Measurements from ENCODE around the gene ABAT.
"Not testable (repeated sequence)": the region's sequence is repeated elsewhere in the genome, so short reads cannot be mapped to it uniquely, and the experiment has no call there.

The ABAT gene

DNA sequence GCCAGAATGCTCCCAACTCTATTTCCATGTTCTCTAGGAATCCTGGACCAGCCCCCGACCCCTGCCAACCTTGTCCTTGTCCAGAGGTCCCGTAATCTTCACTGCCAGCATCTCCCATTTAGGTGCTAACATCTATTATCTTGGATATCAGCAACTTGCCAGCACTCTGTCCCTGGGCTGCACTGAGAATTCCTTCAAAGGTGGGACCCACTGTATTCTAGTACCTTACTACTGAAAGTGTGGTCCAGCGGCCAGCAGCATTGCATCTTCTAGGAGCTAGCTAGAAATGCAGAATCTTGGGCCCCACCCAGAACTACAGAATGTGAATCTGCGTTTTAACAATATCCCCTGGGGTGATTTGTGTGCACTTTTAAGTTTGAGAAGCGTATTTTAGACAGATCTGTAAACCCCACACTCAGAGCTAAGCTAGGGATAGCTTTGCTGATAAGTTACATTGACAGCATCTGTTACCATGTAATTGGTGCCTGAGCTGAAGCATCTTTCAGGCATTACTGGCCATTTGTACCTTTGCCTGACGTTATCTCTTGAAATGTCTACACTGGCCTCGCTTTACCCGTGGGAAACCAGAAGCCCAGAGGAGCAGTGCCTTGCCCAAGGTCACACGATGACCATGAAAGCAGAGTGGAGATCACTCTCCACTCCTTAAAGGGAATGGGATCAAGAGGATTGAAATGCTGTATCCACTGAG, 8.3 kb downstream of the ABAT start:
- no peak for DNase-seq

GRCh38 chr16:8683640-8684039, 9.2 kb downstream of the ABAT start:
- no peak for DNase-seq

DNA sequence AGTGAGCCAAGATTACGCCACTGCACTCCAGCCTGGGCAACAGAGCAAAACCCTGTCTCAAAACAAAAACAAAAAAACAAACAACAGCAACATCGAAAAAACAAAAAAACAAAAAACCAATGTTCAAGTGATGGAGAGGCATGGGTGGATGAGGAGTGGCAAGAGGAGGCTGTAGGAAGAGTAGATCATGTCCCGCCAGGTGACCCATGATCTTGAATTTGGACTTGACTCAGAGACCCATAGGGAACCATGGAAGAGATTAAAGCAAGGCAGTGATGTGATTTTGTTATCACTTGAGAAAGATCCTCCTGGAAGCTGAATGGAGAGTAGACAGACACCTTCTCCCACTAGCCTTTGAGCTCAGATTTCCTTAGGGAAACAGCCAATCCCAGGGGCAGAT, 11.2 kb downstream of the ABAT start:
- DNase-seq, result no peak

GRCh38 chr16:8686031-8686621, 11.7 kb downstream of the ABAT start:
- DNase-seq, result no peak

- no peak for DNase-seq
These were observed 12.5 kb downstream of the ABAT start for GRCh38 chr16:8686879-8687278.

DNA sequence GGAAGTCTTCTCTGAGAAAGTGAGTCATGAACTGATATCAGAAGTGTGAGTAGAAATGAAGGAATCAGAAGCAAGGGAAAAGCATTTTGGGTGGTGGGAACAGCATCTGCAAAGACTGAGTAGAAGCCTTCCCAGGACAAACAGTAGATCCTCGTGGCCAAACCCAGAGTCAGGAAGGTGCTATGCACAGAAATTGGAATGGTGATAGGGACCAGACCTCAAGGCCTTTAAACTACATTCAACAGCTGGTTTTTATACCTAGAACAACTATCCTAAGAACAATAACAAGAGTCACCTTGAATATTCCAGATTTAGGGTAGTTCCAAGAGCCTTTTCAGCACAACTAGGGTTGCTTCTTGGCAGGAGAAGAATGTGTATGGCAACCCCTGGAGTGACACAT, 15.3 kb downstream of the ABAT start:
- DNase-seq, result no peak

DNA sequence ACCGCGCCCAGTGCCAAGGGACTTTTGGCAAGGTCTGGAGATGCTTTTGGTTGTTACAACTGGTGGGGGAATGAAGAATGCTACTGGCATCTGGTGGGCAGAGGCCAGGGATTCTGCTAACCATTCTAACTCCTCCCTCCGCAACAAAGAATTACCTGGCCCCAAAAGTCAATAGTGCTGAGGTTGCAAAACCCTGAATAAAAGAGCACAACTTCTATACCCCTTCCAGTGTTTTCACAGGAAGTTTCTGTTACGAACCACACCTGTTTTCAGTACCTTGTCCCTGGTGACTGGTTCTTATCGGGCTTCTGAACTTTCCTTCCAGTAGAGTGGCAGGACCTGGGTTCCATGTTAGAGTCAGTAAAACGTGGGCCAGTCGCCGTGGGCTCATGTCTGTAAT, 17.3 kb downstream of the ABAT start:
- no peak for DNase-seq

DNA sequence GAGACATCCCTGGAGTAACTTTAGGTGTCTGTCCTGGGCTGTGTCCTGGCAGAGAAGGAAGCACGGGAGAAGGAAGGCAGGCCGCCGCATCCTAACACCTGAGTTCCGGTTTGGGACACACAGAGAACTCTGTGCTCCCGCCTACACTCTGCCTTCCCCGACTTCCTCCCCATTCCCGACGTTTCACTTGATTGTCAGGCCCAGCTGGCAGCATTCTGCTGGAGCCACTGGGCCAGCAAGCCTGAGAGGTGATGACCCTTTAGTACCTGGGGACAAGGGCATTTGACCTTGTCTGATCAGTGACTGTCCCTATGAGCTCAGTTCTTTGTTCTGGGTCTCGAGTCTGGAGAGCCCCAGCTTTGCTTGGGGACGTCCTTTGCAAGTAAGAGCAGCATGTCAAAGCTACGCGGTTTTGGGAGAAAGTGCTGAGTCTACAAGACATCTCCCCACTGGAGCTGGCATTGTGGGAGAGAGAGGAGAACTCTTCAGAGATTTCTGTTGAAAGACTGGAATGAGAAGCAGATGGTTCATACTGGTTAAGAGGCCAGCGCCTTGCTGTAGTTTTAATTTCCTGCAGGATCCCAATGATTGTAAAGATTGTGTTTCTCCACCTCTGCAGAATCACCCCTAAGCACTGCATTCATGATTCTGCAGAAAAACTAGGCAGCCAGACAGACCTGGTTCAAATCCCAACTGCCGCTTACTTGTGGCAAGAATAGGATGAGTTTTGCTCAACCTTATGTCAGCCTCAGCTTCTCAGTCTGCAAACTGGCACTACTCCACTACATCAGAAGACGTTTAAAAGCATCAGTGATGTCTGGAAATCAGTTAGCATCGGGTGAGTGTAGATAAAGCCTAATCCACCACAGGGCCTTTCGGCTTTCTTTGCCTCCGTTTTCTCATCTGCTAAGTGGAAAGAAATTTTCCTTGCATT, 20.6 kb downstream of the ABAT start:
- no peak for DNase-seq

GRCh38 chr16:8696880-8697279, 22.5 kb downstream of the ABAT start:
- DNase-seq, result no peak

- no peak for DNase-seq
These were observed 23.5 kb downstream of the ABAT start for GRCh38 chr16:8697965-8698364.

DNA sequence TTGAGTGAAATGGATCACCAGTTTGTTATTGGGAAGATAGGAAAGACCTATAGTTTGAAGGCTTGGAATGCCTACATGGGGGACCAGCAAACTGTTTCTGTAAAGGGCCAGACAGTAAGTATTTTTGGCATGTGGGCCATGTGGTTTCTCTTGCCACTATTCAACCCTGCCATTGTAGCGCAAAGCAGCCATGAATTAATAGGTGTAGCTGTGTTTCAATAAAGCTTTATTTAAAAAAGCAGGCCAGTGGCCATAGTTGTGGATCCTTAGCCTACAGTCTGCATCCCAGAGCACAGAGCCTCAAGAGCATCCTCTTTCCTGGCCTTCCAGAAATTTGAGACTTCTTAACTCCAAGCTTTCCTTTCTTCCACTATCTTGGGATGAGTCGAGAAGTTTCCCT, 29.3 kb downstream of the ABAT start:
- DNase-seq, result no peak

DNA sequence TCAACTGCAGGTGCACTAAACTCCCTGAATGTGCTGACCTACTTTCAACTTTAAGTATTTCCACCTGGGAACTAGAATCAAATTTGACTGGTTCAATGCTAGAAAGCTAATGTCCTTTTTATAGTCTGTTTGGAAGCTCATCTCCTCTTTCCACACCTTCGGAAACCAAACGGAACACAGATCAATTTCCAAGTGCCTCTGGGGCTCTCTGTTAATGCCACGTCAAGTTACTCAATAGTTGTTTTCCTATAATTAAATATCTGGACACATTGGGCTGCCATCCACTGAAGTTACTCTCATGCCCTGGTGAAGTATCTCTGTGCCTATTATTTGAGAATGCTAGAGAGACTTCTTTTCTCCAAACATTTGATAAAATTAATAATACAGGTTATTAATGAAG, 29.7 kb downstream of the ABAT start:
- DNase-seq, result no peak

- DNase-seq, result not testable (repeated sequence)
These were observed 30.8 kb downstream of the ABAT start for GRCh38 chr16:8705100-8705822.

DNA sequence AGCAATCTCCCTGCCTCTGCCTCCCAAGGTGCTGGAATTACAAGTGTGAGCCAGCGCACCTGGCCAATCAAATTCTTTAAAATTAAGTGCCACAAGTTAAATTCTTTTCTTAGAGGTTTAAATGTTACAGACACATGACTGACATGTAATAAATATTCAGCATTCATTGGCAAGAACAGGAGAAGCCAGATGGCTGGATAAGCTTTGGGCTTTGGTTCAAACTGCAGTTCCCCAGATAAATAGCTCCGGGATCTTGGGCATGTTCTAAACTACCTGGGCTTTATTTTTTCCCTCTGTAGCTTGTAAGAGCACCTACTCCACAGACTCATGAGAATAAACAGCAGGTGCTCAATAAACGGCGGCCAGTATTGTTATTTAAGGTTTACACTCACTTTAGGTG, 34.1 kb downstream of the ABAT start:
- DNase-seq, result no peak

DNA sequence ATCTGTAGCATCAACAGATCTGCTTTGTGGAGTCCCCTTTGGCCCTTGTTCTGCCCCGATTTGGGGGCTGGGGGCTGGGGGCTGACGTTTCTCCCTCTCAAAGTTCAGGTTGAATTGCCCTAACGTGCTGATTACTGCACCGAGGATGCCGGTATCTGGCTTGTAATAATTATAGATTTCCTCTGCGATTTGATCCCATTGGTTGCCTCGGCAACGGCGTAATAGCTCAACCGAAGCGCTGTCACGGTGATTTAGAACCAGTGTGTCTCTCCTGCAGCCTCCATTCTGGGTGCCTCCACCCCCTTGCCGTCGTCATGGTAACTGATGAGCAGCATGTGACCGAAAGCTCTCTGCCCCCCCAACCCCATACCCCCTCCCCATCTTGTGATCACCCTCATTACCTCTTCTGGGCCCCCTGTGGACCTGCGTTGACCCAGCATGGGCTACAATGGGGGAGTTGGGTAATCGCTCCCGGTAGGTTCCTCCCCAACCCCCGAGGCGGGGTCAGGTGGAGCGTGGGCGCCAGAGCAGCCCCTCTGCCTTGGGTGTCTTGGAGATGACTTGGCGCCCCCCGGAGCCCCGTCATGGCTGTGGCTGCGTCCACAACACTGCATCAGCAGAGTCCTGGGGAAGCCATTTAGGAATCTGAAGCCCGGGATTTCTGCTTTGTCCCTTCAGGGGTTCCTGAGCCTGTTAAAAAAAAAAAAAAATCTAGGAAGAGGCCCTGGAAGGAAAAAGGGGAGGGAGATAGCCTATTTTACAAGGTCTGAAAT, 38.4 kb downstream of the ABAT start:
- no peak for DNase-seq

- no peak for DNase-seq
These were observed 39.3 kb downstream of the ABAT start for GRCh38 chr16:8713635-8714172.

- no peak for DNase-seq
These were observed 39.8 kb downstream of the ABAT start for GRCh38 chr16:8714174-8714573.

GRCh38 chr16:8714807-8715206, 40.4 kb downstream of the ABAT start:
- DNase-seq, result no peak

GRCh38 chr16:8716052-8716451, 41.6 kb downstream of the ABAT start:
- DNase-seq, result no peak

GRCh38 chr16:8716592-8716991, 42.2 kb downstream of the ABAT start:
- DNase-seq, result no peak

DNA sequence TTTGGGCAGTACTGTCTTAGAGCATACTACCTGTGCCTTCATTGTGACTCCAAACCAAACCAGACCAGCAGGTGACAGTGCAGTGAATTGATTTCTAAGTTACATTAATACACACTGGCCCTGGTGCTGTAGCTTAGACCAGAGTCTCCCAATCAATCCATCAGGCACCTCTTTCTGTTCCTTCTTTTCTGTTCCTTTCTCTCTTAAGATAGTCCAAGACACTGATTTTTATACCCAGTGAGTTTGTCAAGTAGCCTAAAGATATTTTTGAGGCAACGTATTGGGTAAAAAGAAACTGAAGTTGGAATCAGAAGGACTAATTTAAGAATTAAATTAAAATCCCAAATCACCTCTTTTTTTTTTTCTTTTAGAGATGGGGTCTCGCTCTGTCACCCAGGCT, 43.1 kb downstream of the ABAT start:
- no peak for DNase-seq

DNA sequence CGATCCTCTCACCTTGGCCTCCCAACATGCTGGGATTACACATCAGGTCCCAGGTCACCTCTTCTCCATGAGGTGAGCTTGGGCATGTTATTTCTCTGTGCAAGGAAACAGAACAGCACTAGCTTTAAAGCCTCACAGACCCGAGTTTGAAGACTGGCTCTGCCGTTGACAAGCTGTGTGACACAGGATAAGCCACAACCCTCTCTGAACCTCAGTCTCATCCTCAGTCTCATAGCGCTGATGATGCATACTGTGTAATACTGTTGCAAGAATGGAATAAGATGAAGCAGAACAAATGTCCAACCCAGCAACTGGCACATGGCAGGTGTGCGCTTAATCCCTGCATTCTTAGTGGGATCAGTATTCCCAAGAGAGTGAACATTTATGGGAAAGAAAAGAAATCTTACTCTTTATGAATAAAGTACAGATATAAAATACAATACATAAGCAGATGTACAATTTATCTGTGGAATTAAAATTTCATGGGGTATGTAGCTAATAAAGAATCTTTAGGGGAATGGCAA, 43.5 kb downstream of the ABAT start:
- no peak for DNase-seq
